Inflammatory macrophage (primary cell): ENCODE measurements around the gene EFEMP2.

Experiments used
- DNase-seq, 2 donors: peaks; one replicate each; pipeline ENCODE4 v3.0.0-alpha.2; 2020 to 2022

EFEMP2 gene

DNA sequence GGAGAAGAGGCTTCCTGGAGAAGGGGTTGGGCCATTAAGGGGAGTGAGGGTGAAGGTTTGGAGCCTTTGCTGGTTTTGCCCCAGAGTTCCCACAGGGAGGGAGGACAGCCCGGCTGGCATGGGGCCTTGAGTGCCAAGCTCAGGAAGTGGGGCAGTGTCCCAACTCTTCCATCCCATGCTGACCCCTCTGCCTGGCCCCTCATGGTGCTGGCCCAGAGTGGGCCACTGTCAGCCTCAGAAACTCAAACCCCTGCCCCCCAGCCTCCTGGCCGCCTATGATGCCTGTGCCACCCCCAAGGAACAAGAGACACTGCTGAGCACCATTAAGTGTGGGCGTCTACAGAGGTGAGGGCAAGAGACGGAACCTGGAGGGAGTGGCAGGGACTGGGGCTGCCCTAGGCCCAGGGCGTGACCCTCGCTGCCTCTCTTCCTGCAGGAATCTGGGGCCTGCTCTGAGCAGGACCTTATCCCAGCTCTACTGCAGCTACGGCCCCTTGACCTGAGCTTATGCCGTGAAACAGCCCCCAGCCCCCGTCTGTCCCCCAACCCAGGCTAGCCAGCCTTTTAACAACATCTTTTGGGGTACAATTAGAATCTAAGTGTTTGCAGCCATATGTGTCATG lies 6.9 kb downstream of the EFEMP2 start:
- DNase-seq: no peak

DNA sequence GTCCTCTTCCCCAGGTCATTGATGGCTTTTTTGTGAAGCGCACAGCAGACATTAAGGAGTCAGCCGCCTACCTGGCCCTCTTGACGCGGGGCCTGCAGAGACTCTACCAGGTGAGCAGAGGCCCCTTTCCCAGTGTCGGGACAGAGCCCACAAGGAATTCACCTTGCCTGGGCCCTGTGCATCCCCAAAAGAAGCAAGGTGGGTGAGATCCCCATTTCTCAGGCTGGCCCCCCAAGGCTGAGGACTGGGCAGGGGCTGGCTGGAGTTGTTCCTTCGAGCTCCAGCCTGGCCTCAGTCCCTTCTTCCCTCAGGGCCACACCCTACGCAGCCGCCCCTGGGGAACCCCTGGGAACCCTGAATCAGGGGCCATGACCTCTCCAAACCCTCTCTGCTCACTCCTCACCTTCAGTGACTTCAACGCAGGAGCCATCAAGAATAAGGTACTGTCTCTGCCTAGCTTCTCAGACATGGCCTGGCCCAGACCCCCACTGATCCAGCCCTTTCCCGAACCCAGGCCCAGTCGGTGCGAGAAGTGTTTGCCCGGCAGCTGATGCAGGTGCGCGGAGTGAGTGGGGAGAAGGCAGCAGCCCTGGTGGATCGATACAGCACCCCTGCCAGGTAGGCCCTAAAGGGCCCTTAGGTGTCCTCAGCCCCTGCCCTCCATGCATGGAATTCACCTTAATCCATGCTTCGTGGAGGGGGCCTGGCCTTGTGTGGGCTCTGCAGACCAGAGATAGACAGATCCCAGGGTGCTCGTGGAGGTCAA lies 7.7 kb downstream of the EFEMP2 start:
- DNase-seq: no peak

DNA sequence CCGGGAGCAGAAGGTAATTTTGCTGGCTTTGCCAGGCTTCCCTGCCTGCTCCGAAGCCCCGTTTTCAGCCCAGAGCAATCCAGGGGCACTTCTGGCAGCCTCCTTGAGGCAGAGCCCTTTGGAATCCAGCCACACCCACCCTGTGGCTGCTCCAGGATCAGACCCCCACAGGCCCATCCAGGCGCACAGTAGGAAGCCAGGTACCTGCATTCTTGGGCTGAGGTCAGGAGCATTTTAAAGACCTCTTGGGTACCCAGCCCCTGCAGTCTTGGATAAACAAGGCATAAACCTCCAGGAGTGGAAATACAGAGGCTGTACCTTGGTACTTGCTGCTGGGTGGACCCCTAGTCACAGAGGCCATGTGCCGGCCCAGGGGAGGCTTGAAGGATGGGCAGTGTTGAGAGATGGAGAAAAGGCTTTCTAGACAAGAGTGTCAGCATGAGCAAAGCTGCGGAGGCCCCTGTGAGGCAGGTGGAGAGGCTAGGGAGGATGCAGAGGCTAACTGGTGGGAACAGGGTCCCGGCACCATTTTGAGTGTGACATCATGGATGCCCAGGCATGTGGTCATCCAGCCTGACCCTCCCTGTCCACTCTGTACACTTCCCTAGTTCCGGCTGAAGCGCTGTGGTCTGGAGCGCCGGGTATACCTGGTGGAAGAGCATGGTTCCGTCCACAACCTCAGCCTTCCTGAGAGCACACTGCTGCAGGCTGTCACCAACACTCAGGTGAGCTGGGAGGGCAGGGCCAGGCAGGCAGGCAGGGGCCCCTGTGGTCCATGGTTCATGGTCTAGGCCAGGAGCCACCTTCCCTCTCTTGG lies 8.5 kb downstream of the EFEMP2 start:
- DNase-seq: no peak

DNA sequence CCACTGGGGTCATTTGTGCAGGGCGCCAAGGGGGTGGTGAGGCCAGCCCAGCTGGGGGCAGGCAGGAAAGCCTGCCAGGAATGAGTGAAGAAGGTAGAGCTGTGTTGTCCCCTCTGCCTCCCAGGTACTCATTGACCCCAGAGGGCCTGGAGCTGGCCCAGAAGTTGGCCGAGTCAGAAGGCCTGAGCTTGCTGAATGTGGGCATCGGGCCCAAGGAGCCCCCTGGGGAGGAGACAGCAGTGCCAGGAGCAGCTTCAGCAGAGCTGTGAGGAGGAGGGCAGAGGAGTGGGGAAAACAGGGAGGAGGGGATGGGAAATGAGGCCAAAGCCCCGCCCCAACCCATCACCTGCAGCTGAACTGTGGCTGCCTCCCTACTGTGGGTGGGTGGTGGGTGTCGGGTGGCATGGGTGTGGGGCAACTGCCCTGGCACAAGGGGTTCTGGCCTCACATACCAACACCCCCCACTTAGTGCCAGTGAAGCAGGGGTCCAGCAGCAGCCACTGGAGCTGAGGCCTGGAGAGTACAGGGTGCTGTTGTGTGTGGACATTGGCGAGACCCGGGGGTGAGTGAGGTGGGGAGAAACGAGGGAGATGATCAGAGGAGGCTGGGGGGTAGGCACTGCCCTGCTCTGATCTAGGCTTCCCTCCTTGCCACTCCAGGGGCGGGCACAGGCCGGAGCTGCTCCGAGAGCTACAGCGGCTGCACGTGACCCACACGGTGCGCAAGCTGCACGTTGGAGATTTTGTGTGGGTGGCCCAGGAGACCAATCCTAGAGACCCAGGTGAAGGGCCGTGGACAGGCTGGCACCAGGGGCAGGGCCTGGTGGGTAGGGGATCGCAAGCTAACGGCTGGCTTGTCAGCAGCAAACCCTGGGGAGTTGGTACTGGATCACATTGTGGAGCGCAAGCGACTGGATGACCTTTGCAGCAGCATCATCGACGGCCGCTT lies 9.4 kb downstream of the EFEMP2 start:
- DNase-seq: no peak

DNA sequence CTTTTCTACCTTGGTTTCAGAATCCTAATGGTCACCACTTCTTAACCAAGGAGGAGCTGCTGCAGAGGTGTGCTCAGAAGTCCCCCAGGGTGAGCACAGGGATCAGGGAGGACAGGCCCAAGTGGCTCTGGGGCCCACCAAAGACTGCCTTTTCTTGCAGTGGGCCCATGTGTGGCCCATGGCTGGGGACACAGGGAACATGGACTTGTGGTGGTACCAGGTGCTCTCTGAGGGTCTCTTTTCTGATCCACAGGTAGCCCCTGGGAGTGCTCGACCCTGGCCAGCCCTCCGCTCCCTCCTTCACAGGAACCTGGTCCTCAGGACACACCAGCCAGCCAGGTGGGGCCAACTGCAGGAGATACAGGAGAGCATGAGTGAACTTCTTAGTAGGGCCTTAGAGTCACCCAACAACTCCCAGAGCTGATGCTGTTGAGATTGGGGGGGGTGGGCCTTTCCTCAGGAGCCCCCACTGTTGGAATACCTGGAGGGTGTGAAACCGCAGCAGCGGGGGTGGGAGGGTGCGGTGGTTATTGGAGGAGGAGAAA lies 10.3 kb downstream of the EFEMP2 start:
- no peak for DNase-seq

DNA sequence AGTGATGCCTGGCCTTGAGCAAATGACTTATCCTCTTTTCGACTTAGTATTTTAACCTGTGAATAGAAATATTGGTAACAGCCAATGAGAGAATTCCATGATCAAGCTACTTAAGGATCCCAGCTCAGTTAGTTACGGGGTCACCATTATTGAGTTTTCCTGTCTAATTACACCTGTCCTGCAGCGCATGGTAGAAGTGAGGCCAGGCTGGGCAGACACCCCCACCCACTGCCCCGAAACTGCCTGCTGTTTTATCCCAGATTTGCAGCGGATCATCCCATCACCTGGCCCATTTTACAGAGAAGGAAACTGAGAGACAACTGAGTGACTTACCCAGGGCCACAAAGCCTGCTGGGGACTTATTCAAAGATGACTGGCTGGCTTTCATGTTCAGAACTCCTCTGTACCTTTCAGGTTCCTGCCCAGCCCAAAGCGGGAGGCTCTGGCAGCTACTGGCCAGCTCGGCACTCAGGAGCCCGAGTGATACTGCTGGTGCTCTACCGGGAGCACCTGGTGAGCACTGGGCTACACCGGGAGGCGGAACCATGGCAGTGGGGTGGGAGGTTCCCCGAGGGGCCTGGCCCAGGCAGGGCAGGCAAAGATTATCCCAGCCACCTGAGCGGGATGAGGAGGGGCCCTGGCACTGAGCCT lies 10.9 kb downstream of the EFEMP2 start:
- DNase-seq: no peak

DNA sequence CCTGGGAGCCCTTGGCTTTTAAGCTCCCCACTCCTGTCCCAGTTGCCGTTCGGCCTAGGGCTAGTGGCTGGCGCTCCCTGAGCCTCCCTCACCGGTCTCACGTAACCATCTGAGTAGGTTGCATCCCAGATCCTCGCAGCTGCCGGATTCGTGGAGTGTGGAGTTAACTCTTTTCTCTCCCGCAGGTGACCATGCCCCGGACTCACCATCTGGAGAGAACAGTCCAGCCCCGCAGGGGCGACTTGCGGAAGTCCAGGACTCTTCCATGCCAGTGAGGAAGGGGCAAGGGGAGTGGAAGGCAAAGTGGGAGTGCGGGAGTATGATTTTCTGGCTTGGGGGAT lies 11.5 kb downstream of the EFEMP2 start:
- DNase-seq: no peak

DNA sequence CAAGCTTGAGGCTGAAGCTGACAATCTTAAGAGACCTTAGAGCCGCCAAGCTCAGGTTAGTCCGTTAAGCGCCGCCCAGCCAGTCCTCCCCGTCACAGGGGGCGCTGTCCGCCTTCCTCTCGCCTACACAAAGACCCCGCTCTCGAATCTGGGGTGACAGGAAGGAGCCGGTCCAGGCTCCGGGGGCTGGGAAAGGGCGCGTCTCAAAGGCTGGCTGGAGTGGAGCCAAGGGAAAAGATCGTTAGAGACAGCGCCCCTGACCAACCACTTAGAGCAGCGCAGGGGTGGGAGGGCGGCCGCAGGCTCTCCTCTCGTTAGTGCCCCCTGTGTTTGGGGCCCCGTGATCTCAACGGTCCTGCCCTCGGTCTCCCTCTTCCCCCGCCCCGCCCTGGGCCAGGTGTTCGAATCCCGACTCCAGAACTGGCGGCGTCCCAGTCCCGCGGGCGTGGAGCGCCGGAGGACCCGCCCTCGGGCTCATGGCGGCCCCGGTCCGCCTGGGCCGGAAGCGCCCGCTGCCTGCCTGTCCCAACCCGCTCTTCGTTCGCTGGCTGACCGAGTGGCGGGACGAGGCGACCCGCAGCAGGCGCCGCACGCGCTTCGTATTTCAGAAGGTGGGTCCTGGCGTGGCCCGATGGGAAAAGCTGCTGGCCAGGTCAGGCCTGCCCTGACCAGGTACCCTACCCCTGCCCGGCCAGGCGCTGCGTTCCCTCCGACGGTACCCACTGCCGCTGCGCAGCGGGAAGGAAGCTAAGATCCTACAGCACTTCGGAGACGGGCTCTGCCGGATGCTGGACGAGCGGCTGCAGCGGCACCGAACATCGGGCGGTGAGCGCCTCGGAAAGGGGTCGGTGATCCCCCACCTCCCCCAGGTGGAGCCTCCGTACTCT lies 12.1 kb downstream of the EFEMP2 start, which contains the start of gene MUS81:
TSS of gene MUS81 (plus strand) at position 156 of the 887 bp plus-strand sequence. CDS start at position 477, 321 bp downstream.
- DNase-seq: peak; percentile 92 to 95

DNA sequence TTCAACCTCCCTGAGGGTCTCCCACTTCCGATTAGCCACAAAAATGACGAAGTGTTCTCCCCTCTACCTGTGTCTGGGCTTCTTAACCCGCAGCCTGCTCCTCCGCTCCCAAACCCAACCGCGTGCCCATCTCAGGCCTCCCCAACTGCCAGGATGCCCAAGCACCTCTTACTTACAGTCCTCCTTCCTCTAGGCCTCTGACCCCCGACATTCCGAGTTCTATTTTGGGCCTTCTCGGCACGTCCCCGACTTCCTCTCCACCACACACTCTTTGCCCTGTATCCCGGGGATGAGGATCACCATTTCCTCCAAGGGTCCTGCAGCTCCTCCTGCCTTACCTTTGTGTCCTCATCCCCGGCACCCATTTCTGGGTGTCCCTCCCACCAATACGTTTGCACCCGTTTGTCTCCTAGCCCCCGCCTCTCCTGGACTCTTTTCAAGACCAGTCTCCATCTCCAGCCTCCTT lies 12.8 kb downstream of the EFEMP2 start:
- DNase-seq: peak in 1 of 2 donors; percentile 13

DNA sequence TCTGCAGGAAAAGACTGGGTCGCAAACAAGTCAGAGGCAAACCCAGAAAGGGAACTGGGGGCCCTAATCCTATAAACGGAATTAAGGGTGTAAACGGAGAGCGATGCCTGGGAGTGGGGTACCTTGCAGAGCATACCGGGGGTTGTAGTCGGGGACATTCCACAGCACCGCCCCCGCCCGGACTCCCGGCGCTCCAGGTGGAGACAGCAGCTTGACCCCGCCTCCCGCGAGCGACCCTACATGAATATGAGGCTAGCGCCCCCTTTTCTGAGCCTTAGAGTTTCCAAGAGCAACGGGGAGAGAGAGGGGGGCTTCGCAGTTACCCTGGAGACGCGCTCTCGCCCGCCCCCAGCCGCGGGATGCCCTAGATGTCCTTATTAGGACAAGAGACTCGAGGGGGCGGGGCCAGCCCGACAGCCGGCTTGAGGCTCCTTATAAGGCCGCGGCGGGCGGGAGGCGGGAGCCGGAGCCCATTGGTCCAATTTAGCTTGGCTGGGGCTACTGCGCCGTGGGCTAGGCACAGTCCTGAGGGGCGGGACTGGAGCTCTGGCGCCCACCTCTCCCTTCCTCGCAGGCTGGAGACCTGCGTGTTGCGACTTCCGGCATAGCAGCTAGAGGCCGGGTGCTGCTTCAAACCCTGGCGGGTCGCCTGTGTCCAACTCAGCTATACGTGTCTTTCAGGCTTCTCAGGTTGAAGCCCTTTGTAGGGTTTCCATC lies 13.3 kb downstream of the EFEMP2 start:
- DNase-seq: peak; percentile 98 to 99

DNA sequence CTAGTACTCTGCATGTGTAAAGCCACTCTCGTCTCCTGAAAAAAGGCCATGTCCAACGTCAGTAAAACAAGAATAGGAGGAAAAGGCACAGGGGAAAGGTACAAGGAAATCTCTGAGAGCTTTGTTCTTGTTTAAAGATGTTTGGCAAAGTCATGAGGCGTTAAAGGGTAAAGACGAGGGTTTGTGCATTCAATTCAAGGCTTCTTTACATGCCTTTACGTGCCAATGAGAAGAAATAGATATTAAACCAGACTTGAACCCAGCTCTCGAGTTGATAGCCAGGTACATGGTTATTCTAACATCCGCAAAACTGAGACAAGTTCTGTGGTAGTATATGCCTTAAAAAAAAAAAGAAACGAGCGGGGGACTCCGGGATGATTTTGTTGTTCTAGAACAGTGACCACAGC lies 13.9 kb downstream of the EFEMP2 start:
- peak in 1 of 2 donors; percentile 14 for DNase-seq

DNA sequence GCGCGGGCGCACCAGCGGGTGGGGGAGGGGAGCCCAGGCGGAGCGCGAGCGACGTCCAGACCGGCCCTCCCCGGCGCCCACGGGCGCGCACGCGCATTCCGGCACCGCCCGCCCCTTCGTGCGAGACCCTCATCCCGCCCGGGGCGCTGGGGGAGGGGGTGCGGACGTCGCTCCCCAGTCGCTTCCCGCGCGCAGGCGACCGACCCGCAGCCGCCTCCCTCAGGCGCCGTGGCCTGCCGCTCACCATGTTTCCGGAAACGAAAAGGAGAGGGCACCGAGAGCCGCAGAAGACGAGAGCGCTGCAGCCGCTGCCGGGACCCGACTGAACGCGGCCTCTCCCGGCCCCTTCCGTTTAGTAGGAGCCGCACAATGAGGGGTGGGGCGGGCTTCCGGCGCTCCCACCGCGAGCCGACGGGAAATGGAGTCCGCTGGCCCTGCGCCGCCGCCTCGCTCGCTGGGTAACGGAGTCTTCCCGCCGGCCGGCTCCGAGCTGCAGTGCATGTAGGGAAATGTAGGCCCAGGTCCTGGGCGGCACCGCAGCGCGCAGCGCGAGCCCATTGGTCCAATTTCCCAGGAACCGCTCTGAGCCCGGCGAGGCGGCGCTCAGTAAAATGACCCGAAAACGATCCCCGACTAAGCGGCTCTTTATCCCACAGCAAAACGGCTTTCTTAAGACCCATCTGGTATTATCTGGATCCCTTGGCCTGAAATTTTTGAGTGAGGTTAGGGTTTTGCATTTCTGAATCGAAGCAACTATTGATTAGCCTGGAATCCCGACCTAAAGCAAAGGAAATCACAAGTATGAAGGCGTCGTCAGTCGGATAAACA lies 14.5 kb downstream of the EFEMP2 start, which contains the start of gene CFL1:
TSS of gene CFL1 (minus strand) at position 328 of the 828 bp plus-strand sequence. CDS start at position 247, 81 bp downstream.
- DNase-seq: peak; percentile 98 to 99

DNA sequence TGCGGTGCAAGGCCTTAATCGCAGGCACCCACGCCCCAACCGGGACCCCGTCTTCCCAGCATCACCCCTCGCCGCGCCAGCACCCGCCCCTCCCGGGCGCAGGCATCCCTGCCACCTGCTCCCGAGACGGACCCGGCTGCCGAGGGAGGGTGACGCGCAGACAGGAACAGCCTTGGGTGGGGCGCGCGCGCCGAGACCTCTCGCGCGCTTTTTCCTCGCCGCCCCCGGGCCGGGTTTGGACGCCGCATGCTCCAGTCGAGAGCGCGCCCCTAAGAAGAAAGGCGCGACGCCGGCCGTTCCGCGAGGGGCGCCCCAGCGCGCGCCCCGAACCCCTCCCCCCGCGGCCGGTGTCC lies 15.1 kb downstream of the EFEMP2 start:
- DNase-seq: no peak

DNA sequence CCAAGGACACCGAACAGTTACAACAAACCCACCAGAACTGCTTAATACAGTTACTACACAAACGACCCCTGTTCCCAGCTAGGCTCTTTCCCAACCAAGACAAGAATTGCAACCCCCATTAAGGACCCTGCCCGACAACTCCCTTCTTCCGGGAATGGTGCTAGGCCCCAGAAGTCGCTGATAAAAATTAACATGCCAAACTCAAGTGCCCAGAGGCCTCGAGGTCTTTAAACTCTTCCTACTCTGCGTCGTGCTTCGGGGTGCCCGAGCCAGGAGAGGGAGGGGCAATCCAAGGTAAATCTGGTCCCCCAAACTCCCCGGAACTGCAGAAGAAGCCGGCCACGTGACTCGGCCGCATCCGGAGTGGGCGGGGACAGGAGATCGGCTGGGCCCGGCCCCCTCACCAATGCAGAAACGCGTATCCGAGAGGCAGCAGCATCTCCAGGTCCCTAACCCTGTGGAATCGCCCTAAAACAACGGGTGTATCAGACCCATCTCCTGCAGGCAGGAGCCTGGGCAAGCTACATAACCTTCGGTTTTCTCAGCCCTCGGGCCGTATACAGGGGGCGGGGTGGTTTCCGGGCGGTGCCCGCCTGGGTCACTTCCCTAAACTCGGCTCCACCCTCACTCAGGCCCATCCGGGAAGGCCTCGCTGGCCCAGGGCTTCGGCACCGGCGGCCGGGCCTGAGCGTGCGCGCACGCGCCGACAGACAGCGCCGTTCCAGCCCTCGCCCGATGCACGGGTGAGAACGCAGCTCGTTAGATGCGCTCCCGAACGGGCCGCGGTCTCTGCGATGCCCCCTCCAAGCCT lies 15.7 kb downstream of the EFEMP2 start:
- peak; percentile 87 to 92 for DNase-seq

DNA sequence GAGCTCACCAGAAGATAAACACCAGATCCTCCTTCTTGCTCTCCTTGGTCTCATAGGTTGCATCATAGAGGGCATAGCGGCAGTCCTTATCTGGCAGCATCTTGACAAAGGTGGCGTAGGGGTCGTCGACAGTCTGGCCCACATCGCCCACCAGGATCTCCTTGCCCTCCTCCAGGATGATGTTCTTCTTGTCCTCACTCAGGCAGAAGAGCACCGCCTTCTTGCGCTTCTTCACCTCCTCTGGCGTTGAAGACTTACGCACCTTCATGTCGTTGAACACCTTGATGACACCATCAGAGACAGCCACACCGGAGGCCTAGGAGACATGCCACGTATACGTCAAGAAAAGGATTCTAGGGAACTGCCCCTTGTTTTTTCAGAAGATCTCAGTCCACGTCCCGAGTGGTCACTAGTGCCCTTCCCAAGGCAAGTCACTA lies 16.7 kb downstream of the EFEMP2 start:
- no peak for DNase-seq

DNA sequence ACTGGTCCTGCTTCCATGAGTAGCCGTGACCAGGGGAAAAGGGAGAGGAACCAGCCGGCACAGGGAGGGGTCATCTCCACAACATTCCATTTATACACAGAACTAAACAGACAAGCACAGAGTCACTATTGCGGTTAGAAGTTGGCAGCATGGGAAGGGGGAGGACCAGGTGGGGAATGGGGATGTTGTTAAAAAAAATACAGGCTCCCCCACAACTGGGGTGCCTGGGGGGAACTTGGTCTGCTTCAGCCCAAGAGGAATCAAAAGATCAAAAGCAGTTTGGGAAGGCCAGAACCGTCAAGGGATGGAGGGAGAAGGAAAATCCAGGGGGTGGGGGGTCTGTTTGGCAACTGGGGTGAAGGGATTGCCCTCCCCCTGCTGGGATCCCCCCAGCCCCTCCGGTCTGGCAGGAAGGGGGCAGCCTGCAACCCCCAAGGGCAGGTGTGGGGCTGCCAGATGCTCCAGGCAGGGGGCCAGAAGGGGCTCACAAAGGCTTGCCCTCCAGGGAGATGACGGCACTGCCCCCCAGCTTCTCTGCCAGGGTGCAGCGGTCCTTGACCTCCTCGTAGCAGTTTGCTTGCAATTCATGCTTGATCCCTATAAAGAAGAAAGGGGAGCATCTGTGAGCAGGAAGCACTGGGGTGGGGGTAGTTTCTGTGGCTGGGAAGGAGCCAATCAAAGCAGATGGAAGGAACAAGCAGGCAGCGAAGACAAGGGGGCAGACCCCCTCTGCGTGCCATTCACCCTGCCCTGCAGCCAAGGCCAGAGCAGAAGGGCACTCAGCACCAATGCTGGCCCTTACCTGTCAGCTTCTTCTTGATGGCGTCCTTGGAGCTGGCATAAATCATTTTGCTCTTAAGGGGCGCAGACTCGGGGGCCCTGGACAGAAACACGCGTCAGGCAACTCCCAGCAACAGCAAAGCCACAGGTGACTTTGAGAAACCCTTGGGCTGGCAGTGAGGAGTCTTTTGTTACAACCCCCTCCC lies 17.5 kb downstream of the EFEMP2 start:
- DNase-seq: no peak
